IMR-90 (cell line): ENCODE measurements around the gene USP10. TPM values are rescaled to one million over a fixed set of nuclear protein-coding genes. Genes with fewer than 3 reads are reported as not detected.

Source experiments
- ATAC-seq: fragments of 200-7000 bp; cut with Tn5 transposase; 2 replicates; pipeline ENCODE4 v1.9.1; 2020; ENCODE audit warnings: low read depth, mild to moderate bottlenecking, moderate library complexity
- BruUV-seq: library from RNA; stranded (reverse); fragments of 400-500 nt; replicated peaks from 2 replicates; lab custom pipeline; 2021; lab: Mats Ljungman, UMichigan
- CTCF ChIA-PET: fragments of 300-600 bp; formaldehyde crosslinking; extraction: SDS; loops from one replicate; lab custom pipeline; 2021; ENCODE audit warnings: antibody characterized with exemption; lab: Yijun Ruan, JAX
- POLR2A ChIA-PET: fragments of 300-600 bp; sonication (Branson Sonifier 250); formaldehyde crosslinking; loops from one replicate; lab custom pipeline; 2022; ENCODE audit warnings: antibody characterized with exemption; ENCODE audit not compliant: unreplicated experiment; lab: Charles Lee
- DNase-seq: peaks from one replicate; pipeline ENCODE4 v3.0.0; 2013
- H2AFZ ChIP-seq: replicated peaks from 2 replicates; pipeline ENCODE3; 2013; ENCODE audit warnings: low read length, mild to moderate bottlenecking; ENCODE audit not compliant: poor library complexity
- H2AK5ac ChIP-seq: 2 replicates; pipeline ENCODE4 v1.6.1; 2013; ENCODE audit warnings: low read depth, low read length, inconsistent platforms
- H2AK9ac ChIP-seq: replicated peaks from 2 replicates; pipeline ENCODE3; 2013; ENCODE audit warnings: mild to moderate bottlenecking, low read depth, low read length, moderate library complexity; ENCODE audit not compliant: poor library complexity
- H2BK120ac ChIP-seq: 2 replicates; pipeline ENCODE4 v1.6.1; 2013; ENCODE audit warnings: low read depth, low read length, inconsistent platforms
- H2BK15ac ChIP-seq: 3 replicates; pipeline ENCODE4 v1.6.1; 2013; ENCODE audit warnings: low read depth, low read length, inconsistent platforms
- H2BK20ac ChIP-seq: 2 replicates; pipeline ENCODE4 v1.6.1; 2013; ENCODE audit warnings: low read depth, mild to moderate bottlenecking, inconsistent platforms, low read length, moderate library complexity
- H2BK5ac ChIP-seq: 2 replicates; pipeline ENCODE4 v1.6.1; 2013; ENCODE audit warnings: mild to moderate bottlenecking, low read depth, low read length, inconsistent platforms; ENCODE audit not compliant: poor library complexity, severe bottlenecking
- H3K14ac ChIP-seq: replicated peaks from 2 replicates; pipeline ENCODE4 v1.6.1; 2013; ENCODE audit warnings: low read depth, low read length, inconsistent platforms
- H3K18ac ChIP-seq: 2 replicates; pipeline ENCODE4 v1.6.1; 2013; ENCODE audit warnings: low read depth, low read length, control low read depth
- H3K23ac ChIP-seq: 2 replicates; pipeline ENCODE4 v1.6.1; 2013; ENCODE audit warnings: low read depth, low read length, inconsistent platforms
- H3K27ac ChIP-seq: 2 replicates; pipeline ENCODE4 v1.5.1; 2013; ENCODE audit warnings: mild to moderate bottlenecking, control low read depth, low read length; ENCODE audit not compliant: insufficient read depth
- H3K27me3 ChIP-seq: 2 replicates; pipeline ENCODE4 v1.6.1; 2013; ENCODE audit warnings: low read length; ENCODE audit not compliant: control insufficient read depth, insufficient read depth
- H3K36me3 ChIP-seq: 2 replicates; pipeline ENCODE4 v1.6.1; 2013; ENCODE audit warnings: low read length, mixed read lengths; ENCODE audit not compliant: control insufficient read depth, insufficient read depth
- H3K4ac ChIP-seq: 2 replicates; pipeline ENCODE4 v1.6.1; 2013; ENCODE audit warnings: low read depth, low read length, inconsistent platforms
- H3K4me1 ChIP-seq: 2 replicates; pipeline ENCODE4 v1.6.1; 2013; ENCODE audit warnings: low read length, mixed read lengths; ENCODE audit not compliant: control insufficient read depth, insufficient read depth
- H3K4me2 ChIP-seq: 2 replicates; pipeline ENCODE4 v1.6.1; 2013; ENCODE audit warnings: low read depth, mild to moderate bottlenecking, control low read depth, low read length, moderate library complexity
- H3K4me3 ChIP-seq: 2 replicates; pipeline ENCODE4 v1.5.1; 2013; ENCODE audit warnings: low read depth, mild to moderate bottlenecking, control low read depth, low read length, moderate library complexity; ENCODE audit not compliant: insufficient read depth
- H3K56ac ChIP-seq: 2 replicates; pipeline ENCODE4 v1.6.1; 2013; ENCODE audit warnings: low read length, inconsistent platforms; ENCODE audit not compliant: insufficient read depth; ENCODE audit errors: extremely low read depth
- H3K79me1 ChIP-seq, 2 experiments: 2 replicates each; pipeline ENCODE4 v1.6.1; 2013; ENCODE audit warnings: low read length in 2 of 2, inconsistent platforms in 1 of 2, low read depth in 1 of 2
- H3K9ac ChIP-seq: 2 replicates; pipeline ENCODE4 v1.6.1; 2013; ENCODE audit warnings: low read depth, low read length, control low read depth
- H3K9me1 ChIP-seq: 2 replicates; pipeline ENCODE4 v1.6.1; 2013; ENCODE audit warnings: low read length, inconsistent platforms; ENCODE audit not compliant: insufficient read depth
- H3K9me3 ChIP-seq: 2 replicates; pipeline ENCODE4 v1.6.1; 2013; ENCODE audit warnings: low read length; ENCODE audit not compliant: control insufficient read depth, insufficient read depth
- H4K20me1 ChIP-seq: 2 replicates; pipeline ENCODE4 v1.6.1; 2013; ENCODE audit warnings: low read length, inconsistent platforms; ENCODE audit not compliant: insufficient read depth
- H4K5ac ChIP-seq: 2 replicates; pipeline ENCODE4 v1.6.1; 2013; ENCODE audit warnings: mild to moderate bottlenecking, low read depth, low read length, control low read depth
- H4K8ac ChIP-seq, 2 experiments: 2 replicates each; pipeline ENCODE4 v1.6.1; 2013; ENCODE audit warnings: low read depth in 2 of 2, low read length in 2 of 2, control low read depth in 1 of 2, inconsistent platforms in 1 of 2
- H4K91ac ChIP-seq: 2 replicates; pipeline ENCODE4 v1.6.1; 2013; ENCODE audit warnings: low read depth, low read length, inconsistent platforms; ENCODE audit not compliant: insufficient read depth
- CHD1 ChIP-seq: IDR thresholded peaks from 2 replicates; pipeline ENCODE4 v1.6.1; 2012; ENCODE audit warnings: low read depth, low read length, improper control_type of control experiment
- MAFK ChIP-seq: IDR thresholded peaks from 2 replicates; pipeline ENCODE4 v1.6.1; 2012; ENCODE audit warnings: low read depth, low read length, improper control_type of control experiment
- POLR2A ChIP-seq: IDR thresholded peaks from 2 replicates; pipeline ENCODE4 v1.6.1; 2012; ENCODE audit warnings: mild to moderate bottlenecking, low read depth, low read length
- RAD21 ChIP-seq: IDR thresholded peaks from 2 replicates; pipeline ENCODE4 v1.6.1; 2012; ENCODE audit warnings: low read length, improper control_type of control experiment
- RCOR1 ChIP-seq: IDR thresholded peaks from 2 replicates; pipeline ENCODE4 v1.6.1; 2012; ENCODE audit warnings: mild to moderate bottlenecking, low read length, improper control_type of control experiment; ENCODE audit not compliant: insufficient replicate concordance
- RFX5 ChIP-seq: IDR thresholded peaks from 2 replicates; pipeline ENCODE4 v1.8.0; 2012; ENCODE audit warnings: low read depth, mild to moderate bottlenecking, low read length, moderate library complexity
- WGBS, 2 experiments: methylation state at CpG; one replicate each; pipeline versions ENCODE4 v1.1.5 to v1.1.7; 2013; ENCODE audit warnings: missing lambda C conversion rate in 2 of 2; ENCODE audit not compliant: insufficient read length in 1 of 2; ENCODE audit errors: extremely low coverage in 2 of 2; 5-methylcytosine and 5-hydroxymethylcytosine counted together
- dilution Hi-C: fragments of 300-500 bp; cut with HindIII; formaldehyde crosslinking; loops from one replicate; pipeline ENCODE4 v1.14.3; 2018; ENCODE audit warnings: low sequenced_read_pairs; ENCODE audit not compliant: unreplicated experiment
- in situ Hi-C: fragments of 300-500 bp; cut with MboI; formaldehyde crosslinking; loops from 3 replicates; pipeline ENCODE4 v1.14.3; 2019; ENCODE audit warnings: low sequenced_read_pairs, inconsistent platforms, mixed read lengths
- intact Hi-C: fragments of 100-400 bp; cut with micrococcal nuclease; formaldehyde crosslinking; loops from 2 replicates; pipeline ENCODE4 v1.10.0; 2022
- polyA plus RNA-seq, 3 experiments: library from polyadenylated mRNA; depleted of rRNA; stranded (reverse); fragments of >200 nt; gene quantifications; 2 replicates each; pipeline ENCODE4 v1.2.3, GENCODE V29; 2012; ENCODE audit warnings: low replicate concordance in 1 of 3
- total RNA-seq: library from RNA; depleted of rRNA; stranded (reverse); fragments of >200 nt; gene quantifications from 2 replicates; pipeline ENCODE4 v1.2.3, GENCODE V29; 2012
- TF ChIP-seq, protein P1 (sequence below): fragments of 150-350 bp; IDR thresholded peaks from 2 replicates; pipeline ENCODE4 v1.6.1; 2016; ENCODE audit warnings: low read depth, mild to moderate bottlenecking, low read length, moderate library complexity, borderline replicate concordance

The USP10 gene
- total and polyA plus RNA-seq, 2 of the 4 experiments (the other 2 are of a cell fraction): 54.3 to 79.0 TPM

- intact Hi-C loops: loop anchor here (10.0 kb wide), 1 partner anchor 334 kb away; no protein-coding TSS in a partner anchor
- no peak overlapping the region for H3K18ac ChIP-seq
Observed at GRCh38 chr16:84750575-84750974, 50.8 kb downstream of the USP10 start.

More at GRCh38 chr16:84750575-84750974, 50.8 kb downstream of the USP10 start:
- no peak overlapping the region; the same call in 1 of the 2 replicates for H3K14ac ChIP-seq
- no peak overlapping the region for H3K4ac ChIP-seq
- H3K9me3 ChIP-seq: no peaks in the 10 kb centered on the region
- H3K27ac ChIP-seq: peak overlapping the region; percentile 15; the same call in 1 of the 2 replicates
- WGBS, 2 experiments: 67% methylated on average over 1 of the region's 4 CpGs; no CpG with 5 or more reads in 1 of the 2 experiments
- no TSS peak for BruUV-seq
- H2BK5ac ChIP-seq: no peak overlapping the region
- no peak overlapping the region for H4K91ac ChIP-seq
- H3K79me1 ChIP-seq: peaks cover 46 to 87% of the 10 kb centered on the region in 2 experiments
- H2AK9ac ChIP-seq: no peak overlapping the region
- ChIA-PET CTCF (interaction anchor here (0.8 kb wide), 1 partner anchor 11 kb away, joined by 3 read pairs; no protein-coding TSS in a partner anchor), POLR2A (no interaction called here)
- DNase-seq (no peak), ATAC-seq (no peak)
- dilution Hi-C loops (no loop called here), in situ Hi-C loops (no loop called here)
- no peak overlapping the region for H4K5ac ChIP-seq
- H2AFZ ChIP-seq: no peak overlapping the region
- H3K4me1 ChIP-seq: peaks cover 18% of the 10 kb centered on the region
- H2AK5ac ChIP-seq: no peak overlapping the region; the same call in 1 of the 2 replicates
- no peak overlapping the region for H3K9ac ChIP-seq
- H2BK20ac ChIP-seq: no peak overlapping the region
- TF ChIP-seq RCOR1 (no peak), MAFK (no peak), CHD1 (no peak), RAD21 (no peak), RFX5 (no peak), POLR2A (no peak)
- TF ChIP-seq, protein P1, sequence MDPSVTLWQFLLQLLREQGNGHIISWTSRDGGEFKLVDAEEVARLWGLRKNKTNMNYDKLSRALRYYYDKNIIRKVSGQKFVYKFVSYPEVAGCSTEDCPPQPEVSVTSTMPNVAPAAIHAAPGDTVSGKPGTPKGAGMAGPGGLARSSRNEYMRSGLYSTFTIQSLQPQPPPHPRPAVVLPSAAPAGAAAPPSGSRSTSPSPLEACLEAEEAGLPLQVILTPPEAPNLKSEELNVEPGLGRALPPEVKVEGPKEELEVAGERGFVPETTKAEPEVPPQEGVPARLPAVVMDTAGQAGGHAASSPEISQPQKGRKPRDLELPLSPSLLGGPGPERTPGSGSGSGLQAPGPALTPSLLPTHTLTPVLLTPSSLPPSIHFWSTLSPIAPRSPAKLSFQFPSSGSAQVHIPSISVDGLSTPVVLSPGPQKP: no peak
- no peak overlapping the region for H2BK120ac ChIP-seq
- no peak overlapping the region for H3K56ac ChIP-seq
- H3K27me3 ChIP-seq: no peaks in the 10 kb centered on the region
- peaks cover 58% of the 10 kb centered on the region for H4K20me1 ChIP-seq
- no peak overlapping the region for H4K8ac ChIP-seq
- peaks cover 19% of the 10 kb centered on the region; the same call in 1 of the 2 replicates for H3K9me1 ChIP-seq
- H3K4me3 ChIP-seq: no peak overlapping the region
- H3K4me2 ChIP-seq: no peak overlapping the region; the same call in 1 of the 2 replicates
- H3K36me3 ChIP-seq: peaks cover 9% of the 10 kb centered on the region
- H2BK15ac ChIP-seq: no peak overlapping the region
- H3K23ac ChIP-seq: 0 out of 2 replicates have a peak overlapping the region, but pooled peaks have one; percentile 67
